Peyer's patch (tissue), 4 donors: ENCODE results near the gene SEL1L3.

Experiments used
- POLR2A ChIP-seq, 2 donors: fragments of 450-650 bp; IDR thresholded peaks; one replicate each; pipeline ENCODE4 v1.5.1; 2017; ENCODE audit warnings: antibody characterized with exemption in 2 of 2, mild to moderate bottlenecking in 2 of 2, moderate library complexity in 2 of 2
- TF ChIP-seq, protein P1 (sequence below), 6 experiments: fragments of 450-650 bp in 4 of 6; fragments of 200-600 bp in 2 of 6; sonication (generic) in 1 of 6; IDR thresholded peaks; one replicate each; pipeline ENCODE4 v1.5.1; 2017 to 2019; ENCODE audit warnings: antibody characterized with exemption in 6 of 6, mild to moderate bottlenecking in 3 of 6, moderate library complexity in 1 of 6

DNA sequence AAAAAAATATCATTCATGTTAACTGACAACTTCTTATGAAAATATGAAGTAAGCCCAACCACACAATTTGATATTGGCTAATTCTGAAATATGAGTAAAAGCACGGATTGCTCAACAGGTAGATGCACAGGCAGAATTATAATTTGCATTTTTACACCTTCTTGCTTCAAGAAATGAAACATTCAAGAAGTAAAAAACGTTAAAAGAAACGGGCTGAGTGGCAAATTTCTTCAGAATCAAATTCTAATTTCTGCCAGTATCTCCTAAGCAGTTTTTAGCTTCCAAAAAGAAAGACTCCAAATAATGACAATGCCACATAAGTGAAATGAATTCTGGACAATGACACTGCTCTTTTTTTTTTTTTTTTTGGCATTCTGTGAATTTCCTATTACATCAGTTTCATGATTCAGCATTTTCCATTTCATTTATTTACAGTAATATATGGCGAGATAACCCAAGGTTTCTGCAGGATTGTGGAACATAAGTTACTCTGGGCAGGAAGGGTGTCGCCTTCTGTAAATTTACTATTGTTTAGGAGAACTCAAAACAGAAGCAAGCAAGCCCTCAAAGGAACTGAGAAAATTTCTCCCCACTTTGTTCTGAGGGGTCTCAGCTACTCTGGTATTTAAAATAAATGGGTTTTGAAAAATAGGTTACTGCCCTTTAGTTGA lies 1.4 kb downstream of the SEL1L3 start:
- TF ChIP-seq, protein P1, sequence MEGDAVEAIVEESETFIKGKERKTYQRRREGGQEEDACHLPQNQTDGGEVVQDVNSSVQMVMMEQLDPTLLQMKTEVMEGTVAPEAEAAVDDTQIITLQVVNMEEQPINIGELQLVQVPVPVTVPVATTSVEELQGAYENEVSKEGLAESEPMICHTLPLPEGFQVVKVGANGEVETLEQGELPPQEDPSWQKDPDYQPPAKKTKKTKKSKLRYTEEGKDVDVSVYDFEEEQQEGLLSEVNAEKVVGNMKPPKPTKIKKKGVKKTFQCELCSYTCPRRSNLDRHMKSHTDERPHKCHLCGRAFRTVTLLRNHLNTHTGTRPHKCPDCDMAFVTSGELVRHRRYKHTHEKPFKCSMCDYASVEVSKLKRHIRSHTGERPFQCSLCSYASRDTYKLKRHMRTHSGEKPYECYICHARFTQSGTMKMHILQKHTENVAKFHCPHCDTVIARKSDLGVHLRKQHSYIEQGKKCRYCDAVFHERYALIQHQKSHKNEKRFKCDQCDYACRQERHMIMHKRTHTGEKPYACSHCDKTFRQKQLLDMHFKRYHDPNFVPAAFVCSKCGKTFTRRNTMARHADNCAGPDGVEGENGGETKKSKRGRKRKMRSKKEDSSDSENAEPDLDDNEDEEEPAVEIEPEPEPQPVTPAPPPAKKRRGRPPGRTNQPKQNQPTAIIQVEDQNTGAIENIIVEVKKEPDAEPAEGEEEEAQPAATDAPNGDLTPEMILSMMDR (IDR thresholded peaks at IDR 0.05), result no peak
- TF ChIP-seq POLR2A (IDR thresholded peaks at IDR 0.05), result no peak
